HepG2 (cell line): Measurements from ENCODE around the gene VEZF1. TPM values are rescaled to one million over a fixed set of nuclear protein-coding genes. Genes with fewer than 3 reads are reported as not detected.

Source experiments
- ARID4A ChIP-seq: sonication (generic); formaldehyde crosslinking; IDR thresholded peaks from 2 replicates; pipeline ENCODE4 v1.5.0; 2020; ENCODE audit warnings: mild to moderate bottlenecking, missing genetic modification reagents, borderline replicate concordance
- HES4 ChIP-seq: sonication (generic); formaldehyde crosslinking; IDR thresholded peaks from 2 replicates; pipeline ENCODE4 v1.9.0; 2021; ENCODE audit warnings: mild to moderate bottlenecking, missing genetic modification reagents, borderline replicate concordance
- MAFG ChIP-seq: sonication (generic); formaldehyde crosslinking; IDR thresholded peaks from 2 replicates; pipeline ENCODE4 v1.5.1; 2020; ENCODE audit warnings: mild to moderate bottlenecking, missing genetic modification reagents
- MATR3 ChIP-seq: sonication (generic); formaldehyde crosslinking; IDR thresholded peaks from 2 replicates; pipeline ENCODE4 v1.4.0; 2020; ENCODE audit warnings: missing genetic modification reagents
- MED13 ChIP-seq: sonication (generic); formaldehyde crosslinking; IDR thresholded peaks from 2 replicates; pipeline ENCODE4 v1.5.0; 2020; ENCODE audit warnings: missing genetic modification reagents
- SIX1 ChIP-seq: sonication (generic); formaldehyde crosslinking; IDR thresholded peaks from 2 replicates; pipeline ENCODE4 v1.4.0; 2020; ENCODE audit warnings: missing genetic modification reagents, borderline replicate concordance
- SNAPC2 ChIP-seq: sonication (generic); formaldehyde crosslinking; IDR thresholded peaks from 2 replicates; pipeline ENCODE4 v1.8.1; 2022; ENCODE audit warnings: mild to moderate bottlenecking, missing genetic modification reagents
- STAT5B ChIP-seq: sonication (generic); formaldehyde crosslinking; IDR thresholded peaks from 2 replicates; pipeline ENCODE4 v1.4.0; 2020; ENCODE audit warnings: missing genetic modification reagents
- ZNF33B ChIP-seq: sonication (generic); formaldehyde crosslinking; IDR thresholded peaks from 2 replicates; pipeline ENCODE4 v1.5.1; 2020; ENCODE audit warnings: mild to moderate bottlenecking, missing genetic modification reagents
- polyA plus RNA-seq, 8 experiments: library from polyadenylated mRNA; depleted of rRNA in 3 of 8; stranded (reverse) in 7 of 8; unstranded in 1 of 8; fragments of >200 nt; fragmentation: Illumina TruSeq in 4 of 8; extraction: Trizol in 4 of 8; gene quantifications; 2 replicates each; pipeline versions ENCODE4 v1.2.1 to v1.2.3, GENCODE V29; 2011 to 2016; ENCODE audit warnings: low read depth in 4 of 8, missing spikeins in 1 of 8, mixed read lengths in 1 of 8; ENCODE audit not compliant: insufficient read depth in 1 of 8
- total RNA-seq, 5 experiments: library from RNA; depleted of rRNA; stranded (reverse); fragments of >200 nt; fragmentation: Illumina TruSeq; extraction: Trizol; gene quantifications; 2 replicates each; pipeline ENCODE4 v1.2.3, GENCODE V29; 2016; ENCODE audit warnings: low read depth in 1 of 5
- TF ChIP-seq, protein P1 (sequence below), 2 experiments: fragments of 450-650 bp in 1 of 2; sonication (generic) in 1 of 2; formaldehyde crosslinking; IDR thresholded peaks; 2 replicates each; pipeline versions ENCODE4 v1.5.0 to v1.8.0; 2020 to 2022; ENCODE audit warnings: mild to moderate bottlenecking in 1 of 2, missing genetic modification reagents in 1 of 2
- TF ChIP-seq, protein P2 (sequence below): sonication (generic); formaldehyde crosslinking; IDR thresholded peaks from 2 replicates; pipeline ENCODE4 v1.4.0; 2020; ENCODE audit warnings: mild to moderate bottlenecking, missing genetic modification reagents
- TF ChIP-seq, protein P3 (sequence below): IDR thresholded peaks from 2 replicates; pipeline ENCODE4 v1.6.1; 2016; ENCODE audit warnings: missing biosample characterization, missing genetic modification reagents, low read depth

The VEZF1 gene
- total and polyA plus RNA-seq, 2 of the 13 experiments (the other 11 are each of a cell fraction or from before 2014, with no cell fraction given), result 45.9 to 49.7 TPM

GRCh38 chr17:57988301-57989250, 522 bp upstream of the VEZF1 start (continued):
- TF ChIP-seq, protein P1, sequence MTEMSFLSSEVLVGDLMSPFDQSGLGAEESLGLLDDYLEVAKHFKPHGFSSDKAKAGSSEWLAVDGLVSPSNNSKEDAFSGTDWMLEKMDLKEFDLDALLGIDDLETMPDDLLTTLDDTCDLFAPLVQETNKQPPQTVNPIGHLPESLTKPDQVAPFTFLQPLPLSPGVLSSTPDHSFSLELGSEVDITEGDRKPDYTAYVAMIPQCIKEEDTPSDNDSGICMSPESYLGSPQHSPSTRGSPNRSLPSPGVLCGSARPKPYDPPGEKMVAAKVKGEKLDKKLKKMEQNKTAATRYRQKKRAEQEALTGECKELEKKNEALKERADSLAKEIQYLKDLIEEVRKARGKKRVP (CRISPR knock-in tag; IDR thresholded peaks at IDR 0.05), result no peak
- no peak for TF ChIP-seq MATR3 (CRISPR knock-in tag)
- TF ChIP-seq, protein P2, sequence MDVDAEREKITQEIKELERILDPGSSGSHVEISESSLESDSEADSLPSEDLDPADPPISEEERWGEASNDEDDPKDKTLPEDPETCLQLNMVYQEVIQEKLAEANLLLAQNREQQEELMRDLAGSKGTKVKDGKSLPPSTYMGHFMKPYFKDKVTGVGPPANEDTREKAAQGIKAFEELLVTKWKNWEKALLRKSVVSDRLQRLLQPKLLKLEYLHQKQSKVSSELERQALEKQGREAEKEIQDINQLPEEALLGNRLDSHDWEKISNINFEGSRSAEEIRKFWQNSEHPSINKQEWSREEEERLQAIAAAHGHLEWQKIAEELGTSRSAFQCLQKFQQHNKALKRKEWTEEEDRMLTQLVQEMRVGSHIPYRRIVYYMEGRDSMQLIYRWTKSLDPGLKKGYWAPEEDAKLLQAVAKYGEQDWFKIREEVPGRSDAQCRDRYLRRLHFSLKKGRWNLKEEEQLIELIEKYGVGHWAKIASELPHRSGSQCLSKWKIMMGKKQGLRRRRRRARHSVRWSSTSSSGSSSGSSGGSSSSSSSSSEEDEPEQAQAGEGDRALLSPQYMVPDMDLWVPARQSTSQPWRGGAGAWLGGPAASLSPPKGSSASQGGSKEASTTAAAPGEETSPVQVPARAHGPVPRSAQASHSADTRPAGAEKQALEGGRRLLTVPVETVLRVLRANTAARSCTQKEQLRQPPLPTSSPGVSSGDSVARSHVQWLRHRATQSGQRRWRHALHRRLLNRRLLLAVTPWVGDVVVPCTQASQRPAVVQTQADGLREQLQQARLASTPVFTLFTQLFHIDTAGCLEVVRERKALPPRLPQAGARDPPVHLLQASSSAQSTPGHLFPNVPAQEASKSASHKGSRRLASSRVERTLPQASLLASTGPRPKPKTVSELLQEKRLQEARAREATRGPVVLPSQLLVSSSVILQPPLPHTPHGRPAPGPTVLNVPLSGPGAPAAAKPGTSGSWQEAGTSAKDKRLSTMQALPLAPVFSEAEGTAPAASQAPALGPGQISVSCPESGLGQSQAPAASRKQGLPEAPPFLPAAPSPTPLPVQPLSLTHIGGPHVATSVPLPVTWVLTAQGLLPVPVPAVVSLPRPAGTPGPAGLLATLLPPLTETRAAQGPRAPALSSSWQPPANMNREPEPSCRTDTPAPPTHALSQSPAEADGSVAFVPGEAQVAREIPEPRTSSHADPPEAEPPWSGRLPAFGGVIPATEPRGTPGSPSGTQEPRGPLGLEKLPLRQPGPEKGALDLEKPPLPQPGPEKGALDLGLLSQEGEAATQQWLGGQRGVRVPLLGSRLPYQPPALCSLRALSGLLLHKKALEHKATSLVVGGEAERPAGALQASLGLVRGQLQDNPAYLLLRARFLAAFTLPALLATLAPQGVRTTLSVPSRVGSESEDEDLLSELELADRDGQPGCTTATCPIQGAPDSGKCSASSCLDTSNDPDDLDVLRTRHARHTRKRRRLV (CRISPR knock-in tag), result 0 out of 2 replicates have a peak, but pooled peaks have one; percentile 32
- no peak for TF ChIP-seq HES4 (CRISPR knock-in tag)
- TF ChIP-seq STAT5B (CRISPR knock-in tag), result no peak; the same call in 1 of the 2 replicates
- peak; percentile 74 for TF ChIP-seq ARID4A
- no peak for TF ChIP-seq SIX1 (CRISPR knock-in tag)
- no peak for TF ChIP-seq MAFG (CRISPR knock-in tag)
- no peak for TF ChIP-seq MED13 (CRISPR knock-in tag)
- TF ChIP-seq, protein P3, sequence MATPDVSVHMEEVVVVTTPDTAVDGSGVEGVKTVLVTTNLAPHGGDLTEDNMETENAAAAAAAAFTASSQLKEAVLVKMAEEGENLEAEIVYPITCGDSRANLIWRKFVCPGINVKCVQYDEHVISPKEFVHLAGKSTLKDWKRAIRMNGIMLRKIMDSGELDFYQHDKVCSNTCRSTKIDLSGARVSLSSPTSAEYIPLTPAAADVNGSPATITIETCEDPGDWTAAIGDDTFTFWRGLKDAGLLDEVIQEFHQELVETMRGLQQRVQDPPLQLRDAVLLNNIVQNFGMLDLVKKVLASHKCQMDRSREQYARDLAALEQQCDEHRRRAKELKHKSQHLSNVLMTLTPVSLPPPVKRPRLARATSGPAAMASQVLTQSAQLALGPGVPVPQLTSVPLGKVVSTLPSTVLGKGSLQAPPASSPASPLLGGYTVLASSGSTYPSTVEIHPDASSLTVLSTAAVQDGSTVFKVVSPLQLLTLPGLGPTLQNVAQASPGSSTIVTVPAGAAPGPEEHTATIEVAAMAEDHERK (CRISPR knock-in tag), result no peak
- peak; percentile 68; the same call in 1 of the 2 replicates for TF ChIP-seq SNAPC2 (CRISPR knock-in tag)
- TF ChIP-seq ZNF33B (CRISPR knock-in tag), result no peak
